ENCODE data around the gene SOX12. TPM values are rescaled to one million over a fixed set of nuclear protein-coding genes. Genes with fewer than 3 reads are reported as not detected.

Gene SOX12
- polyA plus RNA-seq, 3 donors: 0.03 to 0.51 (median 0.12) TPM

GRCh38 chr20:348972-349841 is 23.9 kb downstream of the SOX12 start:
- no peak for TF ChIP-seq CTCF (IDR thresholded peaks at IDR 0.05)
- Histone ChIP-seq H3K79me2 (ENCODE audit: insufficient read depth, low read length) (no peaks in the 10 kb centered on the region), H3K36me3 (replicated peaks in 1 of 2; ENCODE audit: control insufficient read depth in 1 of 2, insufficient read depth in 2 of 2, low read length in 2 of 2) (no peaks in the 10 kb centered on the region), H3K27me3 (ENCODE audit: control insufficient read depth in 2 of 2, insufficient read depth in 2 of 2, low read length in 2 of 2) (peaks cover 0 to 9% of the 10 kb centered on the region in 2 donors), H4K20me1 (ENCODE audit: insufficient read depth, low read length) (no peaks in the 10 kb centered on the region), H3K4me3 (replicated peaks in 1 of 3; ENCODE audit: low read depth in 2 of 3, low read length in 3 of 3) (no peak overlapping the region), H3K9me3 (replicated peaks in 1 of 2; ENCODE audit: control insufficient read depth in 1 of 2, insufficient read depth in 1 of 2, low read length in 2 of 2) (no peaks in the 10 kb centered on the region), H2AFZ (ENCODE audit: insufficient read depth, low read depth, low read length, poor library complexity, severe bottlenecking) (no peak overlapping the region), H3K4me2 (replicated peaks; ENCODE audit: extremely low read depth, low read length, poor library complexity, severe bottlenecking) (no peak overlapping the region), H3K4me1 (ENCODE audit: control insufficient read depth in 1 of 2, insufficient read depth in 2 of 2, low read length in 2 of 2) (peaks cover 16 to 23% of the 10 kb centered on the region in 2 donors), H3K9ac (ENCODE audit: insufficient read depth, low read length, poor library complexity, severe bottlenecking) (no peak overlapping the region), H3K27ac (ENCODE audit: low read depth in 1 of 2, low read length in 2 of 2) (no peak overlapping the region)
- no peak for DNase-seq
- Mint-ChIP-seq H3K9me3 (peaks cover 0 to 4% (median 0%) of the 10 kb centered on the region in 7 donors), H3K27ac (no peak overlapping the region), H3K4me3 (no peak overlapping the region), H3K27me3 (ENCODE audit: low read depth in 3 of 3) (peaks cover 4 to 18% (median 10%) of the 10 kb centered on the region in 3 donors), H3K36me3 (no peaks in the 10 kb centered on the region), H3K4me1 (peaks cover 16% of the 10 kb centered on the region)
- intact Hi-C loops (cut with micrococcal nuclease): no loop called here
- 87% methylated on average over 3 of the region's 19 CpGs for WGBS (ENCODE audit: insufficient coverage)

- H3K27me3 Mint-ChIP-seq (ENCODE audit: low read depth in 3 of 3): peaks cover 0 to 7% (median 5%) of the 10 kb centered on the region in 3 donors
- no peak overlapping the region for H3K27ac Mint-ChIP-seq
- H3K36me3 Mint-ChIP-seq: no peaks in the 10 kb centered on the region
- H4K20me1 ChIP-seq (ENCODE audit: insufficient read depth, low read length): no peaks in the 10 kb centered on the region
- H3K9ac ChIP-seq (ENCODE audit: insufficient read depth, low read length, poor library complexity, severe bottlenecking): no peak overlapping the region
- intact Hi-C loops (cut with micrococcal nuclease): loop anchor here in 1 of 2 donors (10.0 kb wide), 1 partner anchor 52 kb away; the partner anchor contains the start of gene RBCK1
- no peaks in the 10 kb centered on the region for H3K79me2 ChIP-seq (ENCODE audit: insufficient read depth, low read length)
- no peaks in the 10 kb centered on the region for H3K27me3 ChIP-seq (ENCODE audit: control insufficient read depth in 2 of 2, insufficient read depth in 2 of 2, low read length in 2 of 2)
- H3K4me2 ChIP-seq (replicated peaks; ENCODE audit: extremely low read depth, low read length, poor library complexity, severe bottlenecking): no peak overlapping the region
- peaks cover 0 to 1% (median 0%) of the 10 kb centered on the region in 7 donors for H3K9me3 Mint-ChIP-seq
- no peak overlapping the region for H3K4me3 ChIP-seq (replicated peaks in 1 of 3; ENCODE audit: low read depth in 2 of 3, low read length in 3 of 3)
- no peak overlapping the region for H2AFZ ChIP-seq (ENCODE audit: insufficient read depth, low read depth, low read length, poor library complexity, severe bottlenecking)
- DNase-seq: no peak
- WGBS (ENCODE audit: insufficient coverage): 96% methylated on average over 12 of the region's 13 CpGs
- no peak overlapping the region for H3K4me3 Mint-ChIP-seq
- no peak for TF ChIP-seq CTCF (IDR thresholded peaks at IDR 0.05)
- no peaks in the 10 kb centered on the region for H3K9me3 ChIP-seq (replicated peaks in 1 of 2; ENCODE audit: control insufficient read depth in 1 of 2, insufficient read depth in 1 of 2, low read length in 2 of 2)
- peaks cover 7% of the 10 kb centered on the region for H3K4me1 Mint-ChIP-seq
- no peak overlapping the region for H3K27ac ChIP-seq (ENCODE audit: low read depth in 1 of 2, low read length in 2 of 2)
- H3K36me3 ChIP-seq (replicated peaks in 1 of 2; ENCODE audit: control insufficient read depth in 1 of 2, insufficient read depth in 2 of 2, low read length in 2 of 2): no peaks in the 10 kb centered on the region
- H3K4me1 ChIP-seq (ENCODE audit: control insufficient read depth in 1 of 2, insufficient read depth in 2 of 2, low read length in 2 of 2): peaks cover 5% of the 10 kb centered on the region in 2 donors
These were observed 27.8 kb downstream of the SOX12 start for GRCh38 chr20:353166-353565.
